Measurements from ENCODE around the gene IPMK.

DNA sequence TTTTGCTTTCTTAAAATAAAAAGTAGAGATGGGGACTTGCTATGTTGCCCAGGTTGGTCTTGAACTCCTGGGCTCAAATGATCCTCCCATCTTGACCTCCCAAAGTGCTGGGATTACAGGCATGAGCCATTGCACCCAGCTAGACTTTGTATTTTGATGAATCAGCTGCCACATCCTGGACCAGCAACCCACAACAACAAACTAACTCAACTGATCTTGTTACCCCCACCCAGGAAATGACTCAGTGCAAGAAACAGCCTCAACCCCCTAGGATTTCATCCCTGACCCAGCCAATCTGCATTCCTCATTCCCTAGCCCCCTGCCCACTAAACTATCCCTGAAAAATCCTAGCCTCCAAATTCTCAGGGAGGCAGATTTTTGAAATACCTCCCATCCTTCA is 123.8 kb downstream of the IPMK start:
- TF ChIP-seq CTCF (IDR thresholded peaks at IDR 0.05) (no peak), HMGA2 (CRISPR knock-in tag; IDR thresholded peaks at IDR 0.05) (no peak), MYBL2 (CRISPR knock-in tag; IDR thresholded peaks at IDR 0.05) (no peak), FOXK1 (CRISPR knock-in tag; IDR thresholded peaks at IDR 0.05) (no peak)
- TF ChIP-seq, protein P1, sequence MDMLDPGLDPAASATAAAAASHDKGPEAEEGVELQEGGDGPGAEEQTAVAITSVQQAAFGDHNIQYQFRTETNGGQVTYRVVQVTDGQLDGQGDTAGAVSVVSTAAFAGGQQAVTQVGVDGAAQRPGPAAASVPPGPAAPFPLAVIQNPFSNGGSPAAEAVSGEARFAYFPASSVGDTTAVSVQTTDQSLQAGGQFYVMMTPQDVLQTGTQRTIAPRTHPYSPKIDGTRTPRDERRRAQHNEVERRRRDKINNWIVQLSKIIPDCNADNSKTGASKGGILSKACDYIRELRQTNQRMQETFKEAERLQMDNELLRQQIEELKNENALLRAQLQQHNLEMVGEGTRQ (CRISPR knock-in tag; IDR thresholded peaks at IDR 0.05): no peak
- TF ChIP-seq, protein P2, sequence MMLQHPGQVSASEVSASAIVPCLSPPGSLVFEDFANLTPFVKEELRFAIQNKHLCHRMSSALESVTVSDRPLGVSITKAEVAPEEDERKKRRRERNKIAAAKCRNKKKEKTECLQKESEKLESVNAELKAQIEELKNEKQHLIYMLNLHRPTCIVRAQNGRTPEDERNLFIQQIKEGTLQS (CRISPR knock-in tag; conservative IDR thresholded peaks at IDR 0.05): no peak
- TF ChIP-seq, protein P3, sequence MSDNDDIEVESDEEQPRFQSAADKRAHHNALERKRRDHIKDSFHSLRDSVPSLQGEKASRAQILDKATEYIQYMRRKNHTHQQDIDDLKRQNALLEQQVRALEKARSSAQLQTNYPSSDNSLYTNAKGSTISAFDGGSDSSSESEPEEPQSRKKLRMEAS (CRISPR knock-in tag; IDR thresholded peaks at IDR 0.05): no peak
- TF ChIP-seq, protein P4, sequence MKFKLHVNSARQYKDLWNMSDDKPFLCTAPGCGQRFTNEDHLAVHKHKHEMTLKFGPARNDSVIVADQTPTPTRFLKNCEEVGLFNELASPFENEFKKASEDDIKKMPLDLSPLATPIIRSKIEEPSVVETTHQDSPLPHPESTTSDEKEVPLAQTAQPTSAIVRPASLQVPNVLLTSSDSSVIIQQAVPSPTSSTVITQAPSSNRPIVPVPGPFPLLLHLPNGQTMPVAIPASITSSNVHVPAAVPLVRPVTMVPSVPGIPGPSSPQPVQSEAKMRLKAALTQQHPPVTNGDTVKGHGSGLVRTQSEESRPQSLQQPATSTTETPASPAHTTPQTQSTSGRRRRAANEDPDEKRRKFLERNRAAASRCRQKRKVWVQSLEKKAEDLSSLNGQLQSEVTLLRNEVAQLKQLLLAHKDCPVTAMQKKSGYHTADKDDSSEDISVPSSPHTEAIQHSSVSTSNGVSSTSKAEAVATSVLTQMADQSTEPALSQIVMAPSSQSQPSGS (CRISPR knock-in tag; IDR thresholded peaks at IDR 0.05; ENCODE audit: borderline replicate concordance, low read depth): no peak

All from WTC11 (cell line).